Nucleus accumbens (tissue), 56 donors: Measurements from ENCODE around the gene CYLD.

ENCODE experiments used
- DNase-seq, 56 donors: peaks; one replicate each; lab custom pipeline; 2025; lab: John Stamatoyannopoulos, UW

The CYLD gene

DNA sequence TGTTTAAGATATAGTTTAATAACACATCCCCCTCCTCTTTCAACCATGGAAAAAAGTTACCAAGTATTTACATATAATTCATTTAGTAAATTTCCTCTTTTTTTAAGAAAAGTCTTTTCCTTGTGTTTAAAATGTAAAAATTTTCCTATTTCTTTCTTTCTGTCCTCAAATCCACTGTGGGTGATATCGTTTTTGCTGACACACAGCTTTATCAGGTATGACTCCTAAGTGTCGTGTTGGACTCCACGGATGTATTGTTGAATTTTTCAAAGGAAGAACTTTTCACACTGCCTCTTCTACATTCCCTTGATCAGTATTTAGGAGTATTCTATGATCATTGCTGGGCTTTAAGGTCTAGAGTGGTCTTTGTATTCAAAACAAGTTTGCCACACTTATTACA lies 33.1 kb downstream of the CYLD start:
- DNase-seq: no peak

DNA sequence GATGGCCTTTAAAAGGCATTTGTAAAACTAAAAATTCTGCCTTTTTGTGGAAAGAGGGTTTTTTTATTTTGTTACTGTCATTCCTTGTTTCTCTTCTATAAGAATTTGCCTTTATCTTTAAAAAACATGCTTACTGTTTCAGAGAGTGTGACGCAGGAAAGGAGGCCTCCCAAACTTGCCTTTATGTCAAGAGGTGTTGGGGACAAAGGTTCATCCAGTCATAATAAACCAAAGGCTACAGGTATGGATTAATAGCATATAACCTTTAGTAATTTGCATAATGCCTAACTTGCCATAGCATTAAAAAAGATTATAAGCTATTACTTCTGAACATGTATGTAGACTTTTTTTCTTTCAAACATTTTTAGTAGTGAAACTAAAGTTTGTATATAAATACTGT lies 34.2 kb downstream of the CYLD start:
- DNase-seq: no peak

DNA sequence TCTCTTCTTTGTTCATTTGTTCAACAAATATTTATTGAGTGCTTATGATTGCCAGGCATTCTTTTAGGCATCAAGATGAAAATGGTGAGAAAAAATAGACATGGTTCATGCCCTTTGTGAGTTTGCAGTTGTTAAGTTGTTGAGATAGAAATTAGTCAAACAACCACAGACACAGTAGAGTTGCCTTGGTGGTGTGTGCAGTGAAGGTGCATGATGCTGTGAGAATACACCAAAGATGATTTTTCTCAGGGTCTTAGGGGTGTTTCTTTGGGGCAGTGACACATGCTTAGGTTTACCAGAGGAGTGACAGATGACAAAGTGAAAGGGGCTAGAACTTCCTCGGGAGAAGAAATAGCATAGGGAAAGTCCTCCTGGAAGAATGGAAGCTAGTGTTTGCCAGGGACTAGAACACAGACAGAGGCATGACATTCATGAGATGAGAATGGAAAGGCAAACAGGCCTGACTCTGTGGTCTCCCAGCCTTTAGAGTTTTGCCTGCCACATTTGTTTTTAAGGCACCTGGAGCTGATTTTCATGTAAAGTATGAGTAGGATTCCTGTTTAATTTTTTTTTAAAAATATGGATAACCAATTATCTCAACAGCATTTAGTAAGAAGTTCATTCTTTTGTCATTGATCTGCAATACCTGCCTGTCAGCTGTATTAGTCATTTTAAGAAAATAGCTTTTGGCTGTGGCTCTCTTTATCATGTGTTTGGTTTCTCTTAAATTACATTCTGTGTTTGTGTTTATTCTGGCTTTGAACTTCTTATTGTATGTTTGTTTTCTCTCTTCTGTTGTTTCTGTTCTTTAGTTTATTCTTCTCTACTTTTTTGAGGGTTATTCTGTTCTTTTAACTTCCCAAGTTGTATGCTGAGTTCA lies 36.6 kb downstream of the CYLD start:
- no peak for DNase-seq

DNA sequence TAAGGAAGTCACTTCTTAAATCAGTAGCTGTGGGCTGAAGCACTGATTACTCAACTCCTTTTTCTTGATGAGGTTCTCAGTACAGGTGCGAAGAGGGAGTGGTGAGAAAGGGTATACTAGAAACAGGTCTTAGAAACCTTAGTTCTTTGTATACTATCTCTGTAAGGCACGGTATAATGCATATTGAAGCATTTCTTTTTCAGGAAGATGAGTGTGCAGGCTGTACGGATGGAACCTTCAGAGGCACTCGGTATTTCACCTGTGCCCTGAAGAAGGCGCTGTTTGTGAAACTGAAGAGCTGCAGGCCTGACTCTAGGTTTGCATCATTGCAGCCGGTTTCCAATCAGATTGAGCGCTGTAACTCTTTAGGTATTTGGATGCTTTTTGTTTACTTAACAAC lies 39.2 kb downstream of the CYLD start:
- DNase-seq: no peak

DNA sequence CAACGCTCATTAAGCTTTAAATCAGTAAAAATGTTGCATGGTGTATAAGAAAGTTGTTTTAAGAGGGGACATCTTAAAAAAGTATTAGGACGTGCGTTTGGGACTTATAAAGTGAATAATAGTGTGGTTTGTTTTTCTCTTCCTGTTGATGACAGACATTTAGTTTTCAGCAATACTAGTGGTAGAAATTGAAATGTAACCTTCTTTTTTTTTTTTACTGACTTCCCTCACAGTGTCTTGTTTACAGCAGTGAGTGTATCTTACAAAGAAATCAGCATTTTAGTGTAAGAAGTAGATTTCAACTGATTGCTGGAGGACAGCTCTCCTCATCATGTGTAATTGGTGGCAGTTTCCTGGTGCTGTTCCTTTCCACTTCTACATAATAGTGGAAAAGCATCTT lies 39.6 kb downstream of the CYLD start:
- DNase-seq: no peak

DNA sequence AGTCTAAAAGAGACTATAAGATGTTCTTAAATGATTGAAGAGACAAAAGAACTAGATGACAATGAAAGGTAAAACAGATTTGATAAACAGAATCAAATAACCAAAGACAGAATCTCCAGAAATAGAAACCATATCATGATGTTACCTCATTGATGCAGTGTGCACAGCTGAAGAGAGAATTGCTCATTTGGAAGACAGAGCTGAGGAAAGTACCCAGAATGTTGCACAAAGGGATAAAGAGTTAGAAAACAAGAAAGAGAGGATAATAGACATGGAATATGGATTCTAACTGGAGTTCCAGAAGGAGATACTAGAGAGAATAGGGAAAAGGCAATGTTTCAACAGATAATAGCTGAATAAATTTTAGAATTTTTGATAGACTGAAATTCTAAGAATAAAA lies 47.9 kb downstream of the CYLD start:
- DNase-seq: no peak

DNA sequence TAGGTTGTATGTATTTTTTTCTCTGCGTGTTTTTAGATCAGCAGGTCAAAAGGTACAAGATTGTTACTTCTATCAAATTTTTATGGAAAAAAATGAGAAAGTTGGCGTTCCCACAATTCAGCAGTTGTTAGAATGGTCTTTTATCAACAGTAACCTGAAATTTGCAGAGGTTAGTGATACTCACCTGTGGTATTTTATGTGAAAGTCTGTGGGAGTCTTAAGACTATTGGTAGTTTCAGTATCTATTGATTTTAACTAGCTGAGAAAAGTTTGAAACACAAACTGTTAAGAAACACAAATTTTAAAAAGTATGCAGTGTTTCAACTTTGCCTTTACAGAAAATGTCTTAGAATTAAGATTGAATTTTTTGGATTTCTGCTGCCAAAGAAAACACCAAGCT lies 49.6 kb downstream of the CYLD start:
- DNase-seq: no peak

DNA sequence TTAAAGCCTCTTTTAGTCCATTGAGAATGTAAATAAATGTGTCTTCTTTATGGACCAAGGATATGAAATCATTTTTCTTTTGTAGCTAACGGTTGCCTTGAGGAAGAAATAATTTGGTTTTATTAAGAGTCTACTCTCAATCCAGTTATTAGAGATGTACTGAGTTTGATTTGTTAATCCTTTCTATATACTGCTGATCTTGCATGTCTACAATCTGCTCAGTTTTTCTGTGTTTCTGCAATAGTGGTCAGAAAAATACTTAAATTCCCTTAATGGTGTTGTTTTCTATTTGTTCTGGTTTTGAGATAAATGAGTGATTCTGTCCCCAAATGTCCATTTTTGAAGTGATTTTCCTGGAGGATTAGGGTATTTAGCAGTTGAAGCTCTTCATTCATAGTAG lies 54.9 kb downstream of the CYLD start:
- no peak for DNase-seq

DNA sequence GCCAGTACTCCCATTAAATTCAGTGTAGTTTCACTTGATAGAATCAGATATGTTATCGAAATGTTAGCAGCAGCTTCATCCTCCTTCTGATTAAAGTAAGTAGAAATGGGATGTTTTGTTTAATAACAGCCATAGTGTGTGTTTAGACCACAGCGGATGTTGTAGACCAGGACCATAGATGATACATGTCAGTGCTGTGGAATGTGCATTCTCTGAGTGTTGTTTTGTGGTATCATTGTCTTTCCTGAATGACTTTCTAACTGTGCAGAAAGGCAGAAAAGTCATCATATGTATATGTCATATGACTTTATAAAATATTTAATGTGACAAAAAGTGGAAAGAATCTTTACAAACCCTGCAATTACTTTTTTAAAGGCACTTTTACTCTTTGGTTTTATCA lies 55.6 kb downstream of the CYLD start:
- DNase-seq: no peak

DNA sequence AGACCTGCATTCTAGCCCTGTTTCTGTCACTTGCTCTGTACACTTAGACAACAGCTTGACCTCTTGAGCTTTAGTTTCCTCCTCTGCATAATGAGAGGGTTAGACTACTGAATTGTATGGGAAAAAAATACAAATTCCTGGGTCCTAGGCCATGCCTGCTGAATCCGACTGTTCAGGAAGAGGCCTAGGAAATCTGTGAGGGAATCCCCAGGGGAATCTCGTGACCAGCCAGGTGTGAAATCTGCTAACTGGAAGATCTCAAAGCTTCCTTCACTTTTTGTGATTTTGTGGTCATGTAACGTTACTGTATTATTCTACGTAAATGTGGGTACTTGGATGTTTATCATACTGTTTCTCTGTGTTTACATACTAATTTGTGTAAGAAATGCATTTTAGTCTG lies 58.2 kb downstream of the CYLD start:
- no peak for DNase-seq

DNA sequence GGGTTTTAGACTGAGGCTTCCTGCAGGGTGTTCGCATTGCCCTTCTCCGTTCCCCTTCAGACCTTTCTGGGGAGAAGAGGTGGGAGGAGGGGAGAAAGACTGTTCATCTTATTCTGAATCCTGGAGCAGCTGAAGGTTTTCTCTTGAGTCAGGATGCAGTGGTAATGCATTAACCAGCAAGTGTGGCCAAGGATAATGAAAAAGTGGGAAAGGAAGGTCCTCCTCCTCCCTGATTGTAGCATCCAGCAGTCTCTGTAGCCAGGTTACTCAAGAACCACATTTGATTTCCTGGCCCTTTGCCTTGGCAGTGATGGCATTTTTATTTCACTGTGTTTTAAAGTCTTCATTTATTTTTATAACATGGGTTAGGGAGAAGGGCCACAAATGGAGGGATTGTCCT lies 59.1 kb downstream of the CYLD start:
- no peak for DNase-seq

DNA sequence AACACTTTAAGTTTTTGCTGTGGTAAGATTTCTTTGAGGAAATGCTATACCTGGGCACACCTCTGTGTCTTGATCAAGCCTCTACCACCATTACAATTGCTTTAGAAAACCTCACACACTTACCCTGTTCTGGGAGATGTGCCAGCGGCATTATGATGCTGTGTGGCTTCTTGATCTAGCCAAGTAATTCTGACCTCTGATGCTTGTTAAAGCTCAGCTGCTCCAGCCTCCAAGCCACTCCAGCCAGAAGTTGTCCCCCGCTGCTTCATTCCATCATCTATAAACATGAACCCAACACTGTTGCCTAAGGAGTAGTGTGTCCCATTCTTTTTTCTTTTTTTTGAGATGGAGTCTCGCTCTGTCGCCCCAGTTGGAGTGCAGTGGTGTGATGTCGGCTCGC lies 60.1 kb downstream of the CYLD start:
- peak in 1 of 56 donors; percentile 6 for DNase-seq

DNA sequence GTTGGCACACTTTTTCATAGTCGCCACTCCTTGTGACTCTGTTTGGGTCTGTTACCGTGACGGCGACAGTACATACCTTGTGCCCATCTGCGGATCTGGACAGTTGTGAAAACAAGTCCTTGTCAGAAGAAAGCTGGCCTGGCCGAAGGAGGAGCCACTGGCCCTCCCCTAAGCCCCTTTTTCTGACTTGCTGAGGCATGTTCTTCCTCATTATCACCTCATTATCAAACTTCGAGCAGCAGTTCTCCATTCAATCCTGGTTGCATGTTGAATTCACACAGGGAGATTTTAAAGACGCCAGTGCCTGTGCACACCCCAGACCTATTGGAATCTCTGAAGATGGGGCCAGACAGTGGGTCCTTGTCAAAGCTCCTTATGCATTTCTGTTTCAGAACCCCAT lies 61.1 kb downstream of the CYLD start:
- DNase-seq: no peak

DNA sequence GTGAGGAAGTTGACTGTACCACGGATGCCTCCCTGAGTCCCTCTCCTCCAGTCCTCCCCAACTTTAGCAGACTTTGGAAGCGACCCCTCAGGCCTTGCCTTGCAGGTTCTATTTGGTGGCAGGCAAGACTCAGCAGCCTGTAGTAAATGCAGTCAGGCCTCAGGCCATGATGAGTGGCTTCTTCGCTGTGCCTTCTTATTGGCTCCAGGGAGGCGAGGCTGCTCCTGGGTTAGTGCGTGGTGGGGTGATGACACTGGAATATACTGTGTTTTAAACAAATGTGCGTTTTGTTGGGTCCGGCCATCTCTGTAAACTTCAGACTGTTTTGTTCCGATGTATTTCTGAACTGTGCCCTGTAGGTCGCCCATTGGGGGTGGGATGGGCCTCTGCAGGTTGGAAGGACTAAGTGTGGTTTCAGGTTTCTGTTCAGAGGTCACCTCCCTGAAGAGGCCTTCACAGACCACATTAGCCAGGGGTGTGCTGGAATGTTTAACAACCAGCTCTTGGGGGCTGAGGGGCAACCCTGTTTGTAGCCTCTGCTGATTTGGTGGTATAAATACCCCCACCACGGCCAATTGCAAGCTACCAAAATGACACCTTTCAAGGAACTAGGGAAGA lies 62.5 kb downstream of the CYLD start:
- no peak for DNase-seq

DNA sequence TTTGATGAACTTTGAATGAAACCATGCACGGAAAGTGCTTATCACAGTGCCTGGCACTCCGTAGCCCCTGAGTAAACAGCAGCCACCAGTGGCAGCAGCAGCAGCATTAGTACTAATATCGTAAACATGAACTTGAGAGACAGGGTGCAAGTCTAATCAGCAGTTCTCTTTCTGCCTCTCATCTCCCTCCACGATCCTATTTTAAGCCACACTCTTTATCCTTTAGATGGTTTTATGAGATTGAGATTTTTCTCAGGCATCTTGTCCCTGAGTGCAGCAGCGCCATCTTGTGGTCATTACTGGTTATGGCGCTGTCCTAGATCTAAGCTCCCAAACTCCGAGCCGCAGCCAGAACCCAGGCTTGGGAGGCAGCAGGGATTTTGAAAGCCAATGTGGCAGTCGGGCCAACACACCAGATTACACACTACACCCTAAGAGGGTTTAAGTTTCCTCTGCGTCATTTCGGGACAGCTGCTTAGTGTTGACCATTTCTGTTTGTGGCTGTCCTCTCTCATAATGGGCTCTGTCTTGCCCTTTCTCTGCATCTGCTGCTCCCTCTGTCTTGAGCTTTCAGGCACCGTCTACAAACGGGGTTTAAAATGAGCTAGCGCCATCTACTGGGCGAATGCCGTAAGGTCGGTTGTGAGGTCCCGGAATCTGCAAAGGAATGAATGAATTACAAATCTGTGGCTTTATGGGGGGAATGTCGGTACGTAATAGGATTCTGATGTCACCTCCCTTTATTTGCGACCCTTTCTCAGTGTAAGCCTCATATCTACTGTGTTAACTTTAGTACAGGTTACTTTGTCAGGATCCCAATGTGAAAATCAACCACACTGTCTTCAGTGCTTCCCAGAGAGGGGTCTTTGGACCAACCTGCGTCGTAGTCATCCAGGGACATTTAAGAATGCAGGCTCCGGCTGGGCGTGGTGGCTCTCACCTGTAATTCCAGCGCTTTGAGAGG lies 64.5 kb downstream of the CYLD start:
- peak in 55 of 56 donors; percentile 36 to 98 (median 91) for DNase-seq

DNA sequence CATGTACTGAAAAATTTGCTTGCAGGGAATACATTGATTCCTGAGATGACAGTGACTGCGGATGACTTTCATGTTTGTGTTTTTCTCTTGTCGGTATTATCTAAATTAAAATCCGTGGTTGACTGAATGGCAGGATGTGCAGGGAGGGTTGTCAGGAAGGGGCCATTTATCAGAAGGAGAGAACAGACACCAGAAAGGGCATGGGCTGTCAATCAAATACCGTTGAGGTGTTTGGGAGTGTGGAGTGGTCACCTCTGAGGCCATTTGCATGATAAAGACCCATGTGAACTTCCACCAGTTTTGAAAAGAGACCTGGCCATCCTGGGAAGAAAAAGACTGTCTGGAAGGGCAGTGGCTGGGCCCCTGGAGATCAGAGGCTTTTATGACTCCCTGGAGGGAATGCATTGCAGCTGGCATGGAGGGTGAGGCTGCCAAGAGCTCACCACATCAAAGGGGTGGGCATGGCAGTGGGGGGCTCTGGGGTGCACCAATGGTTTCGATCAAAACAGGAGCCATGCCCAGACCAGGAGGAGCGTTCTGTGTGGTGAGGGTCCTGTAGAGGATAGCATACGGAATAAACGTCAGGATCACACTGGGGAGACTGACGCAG lies 67.1 kb downstream of the CYLD start:
- no peak for DNase-seq

DNA sequence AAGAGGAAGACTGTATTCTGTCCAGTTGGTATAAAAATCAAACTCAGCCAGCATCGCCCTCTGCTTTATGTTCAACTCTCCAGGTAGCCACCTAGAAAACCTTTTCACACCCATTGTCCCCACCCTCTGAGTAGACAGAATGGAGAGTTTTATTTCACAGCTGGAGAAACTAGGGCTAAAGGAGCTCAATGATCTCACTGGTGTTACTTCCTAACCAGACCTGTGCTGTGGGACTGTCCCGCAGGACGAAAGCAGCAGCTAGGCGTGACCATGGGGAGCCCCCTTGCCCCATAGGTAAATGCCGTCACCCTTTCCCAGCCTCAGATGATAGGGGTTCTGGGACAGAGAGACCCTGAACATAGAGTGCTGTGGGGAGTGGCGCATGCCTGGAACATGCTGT lies 67.7 kb downstream of the CYLD start:
- DNase-seq: no peak

DNA sequence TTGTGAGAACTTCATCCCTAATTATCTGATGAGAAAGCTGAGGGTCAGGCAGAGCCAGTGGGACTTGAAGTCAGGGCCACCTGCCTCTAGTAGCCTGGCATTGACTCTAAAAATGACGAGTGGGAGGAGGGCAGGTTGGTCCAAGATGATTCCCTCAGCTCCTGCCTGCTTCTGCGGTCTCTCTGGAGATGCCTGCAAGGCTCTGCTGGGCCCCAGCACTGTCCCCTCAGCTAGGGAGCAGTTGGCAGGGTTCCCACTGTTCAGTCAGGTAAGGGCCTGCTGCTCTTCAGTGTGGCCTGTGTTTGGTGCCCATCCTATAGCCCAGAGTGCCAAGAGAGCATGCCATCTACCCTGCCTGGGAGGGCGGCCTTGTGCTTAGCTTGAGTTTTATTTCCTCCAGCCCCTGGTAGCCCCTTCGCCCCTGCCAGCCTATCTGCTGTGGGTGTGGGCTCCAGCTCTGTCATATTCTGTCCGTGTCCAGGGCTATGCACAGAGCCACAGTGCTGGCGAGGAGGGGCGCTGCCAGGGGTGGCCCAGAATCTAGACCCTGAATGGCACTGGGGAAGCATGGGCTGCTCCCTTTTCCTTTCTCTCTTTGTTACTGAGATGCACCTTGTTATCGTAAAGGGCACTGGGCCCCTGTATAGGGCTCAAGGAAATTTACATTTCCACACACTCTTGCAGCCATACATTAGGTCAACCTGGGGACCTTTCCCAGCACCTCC lies 68.5 kb downstream of the CYLD start:
- DNase-seq: no peak

DNA sequence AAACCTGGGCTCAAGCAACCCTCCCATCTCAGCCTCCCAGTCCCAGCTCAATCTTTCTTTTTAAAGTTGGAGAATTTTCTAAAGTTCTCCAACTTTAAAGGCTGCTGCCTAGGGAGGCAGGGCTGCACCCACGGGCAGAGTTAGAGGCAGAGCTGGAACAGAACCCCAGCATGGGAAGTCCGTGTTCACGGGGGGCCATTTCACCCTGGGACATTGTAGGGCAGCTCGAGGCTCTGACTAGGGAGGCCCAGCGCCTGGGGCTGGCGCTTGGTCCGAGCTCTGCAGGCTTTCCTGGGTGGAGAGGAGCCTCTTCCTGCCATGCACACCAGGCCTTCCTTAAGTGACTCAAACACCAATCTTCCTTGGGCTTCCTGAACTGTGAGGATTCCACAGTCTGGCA lies 70.2 kb downstream of the CYLD start:
- no peak for DNase-seq

DNA sequence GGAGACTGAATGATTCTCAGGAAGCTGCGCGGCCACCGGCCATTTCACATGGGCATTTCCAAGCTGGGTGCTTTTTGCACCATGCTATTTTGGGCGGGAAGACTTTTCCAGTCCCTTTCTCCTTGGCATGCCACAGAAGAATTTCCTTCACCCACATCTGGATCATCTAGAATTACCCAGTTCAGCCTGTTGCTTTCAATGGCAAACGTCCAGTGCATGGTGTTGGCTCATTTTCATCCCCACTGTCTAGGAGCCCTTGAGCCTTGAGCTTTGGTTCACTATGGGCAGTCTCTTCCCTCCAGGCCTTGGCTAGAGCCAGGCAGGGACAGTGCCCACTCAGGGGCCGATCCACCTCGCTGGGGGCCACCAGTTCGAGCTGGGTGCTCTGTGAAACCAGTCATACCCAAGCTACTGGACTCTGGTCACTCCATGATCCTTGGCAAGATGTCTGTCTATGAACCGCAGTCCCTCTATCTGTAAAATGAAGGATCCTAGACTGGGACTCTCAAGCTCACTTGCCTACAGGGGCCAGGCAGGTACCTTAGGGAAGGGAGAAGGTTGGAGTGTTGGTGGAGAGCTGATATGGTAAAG lies 71.1 kb downstream of the CYLD start:
- DNase-seq: no peak
